Thoracic aorta (tissue), 2 donors: ENCODE results near the gene TBP. TPM values are rescaled to one million over a fixed set of nuclear protein-coding genes. Genes with fewer than 3 reads are reported as not detected.

ENCODE experiments used
- ATAC-seq: fragments of 150-250 bp; one replicate; pipeline ENCODE4 v1.8.0; 2017; ENCODE audit warnings: low read depth; ENCODE audit not compliant: insufficient number of reproducible peaks, low FRiP score
- DNase-seq: peaks from one replicate; pipeline ENCODE4 v3.0.0-alpha.2; 2020; ENCODE audit warnings: low spot score
- H3K27ac ChIP-seq, 2 donors: fragments of 200-600 bp; sonication (generic); 1 replicate in 1 of 2; 2 replicates in 1 of 2; pipeline ENCODE4 v1.5.1; 2016; ENCODE audit warnings: mild to moderate bottlenecking in 2 of 2, moderate library complexity in 2 of 2
- H3K27me3 ChIP-seq: fragments of 200-600 bp; sonication (generic); replicated peaks from 2 replicates; pipeline ENCODE4 v1.6.0; 2016; ENCODE audit warnings: mild to moderate bottlenecking; ENCODE audit not compliant: insufficient read depth
- H3K36me3 ChIP-seq: fragments of 200-600 bp; sonication (generic); one replicate; pipeline ENCODE4 v1.5.1; 2016
- H3K4me1 ChIP-seq, 2 donors: fragments of 200-600 bp; sonication (generic); 1 replicate in 1 of 2; 2 replicates in 1 of 2; pipeline versions ENCODE4 v1.5.1 to v1.6.0; 2016; ENCODE audit warnings: low read depth in 2 of 2, mild to moderate bottlenecking in 1 of 2; ENCODE audit not compliant: control insufficient read depth in 1 of 2
- H3K4me3 ChIP-seq: fragments of 200-600 bp; sonication (generic); 2 replicates; pipeline ENCODE4 v1.5.1; 2016; ENCODE audit warnings: mild to moderate bottlenecking
- H3K9me3 ChIP-seq: fragments of 200-600 bp; sonication (generic); 2 replicates; pipeline ENCODE4 v1.5.1; 2016
- total RNA-seq, 2 donors: library from RNA; depleted of rRNA; stranded (reverse); fragments of >200 nt; gene quantifications; one replicate each; pipeline versions ENCODE4 v1.1.0 to v1.2.3, GENCODE V29; 2016
- TF ChIP-seq, protein P1 (sequence below): fragments of 200-600 bp; sonication (generic); IDR thresholded peaks from one replicate; pipeline ENCODE4 v1.5.1; 2019; ENCODE audit warnings: antibody characterized with exemption

TBP gene
- total RNA-seq, 2 donors from 2014 or later = 8.0 to 16.6 TPM

DNA sequence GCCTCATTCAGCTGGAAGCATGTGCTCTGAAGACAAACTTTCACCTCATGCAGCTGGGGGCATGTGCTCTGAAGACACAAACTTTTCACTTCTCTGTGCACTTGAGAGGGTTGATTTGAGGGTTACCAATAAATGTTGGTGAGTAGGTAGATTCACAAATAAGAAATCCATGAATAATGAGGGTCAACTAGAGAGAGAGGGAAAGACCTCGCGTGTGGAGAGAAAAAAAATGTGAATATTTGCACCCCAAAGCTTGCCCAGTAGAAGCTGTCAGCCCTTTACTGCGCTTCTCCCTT lies 44.5 kb upstream of the TBP start:
- Histone ChIP-seq H3K4me1 (no peaks in the 10 kb centered on the region), H3K9me3 (no peaks in the 10 kb centered on the region), H3K27me3 (no peaks in the 10 kb centered on the region), H3K36me3 (no peaks in the 10 kb centered on the region), H3K4me3 (no peak overlapping the region), H3K27ac (no peak overlapping the region)
- TF ChIP-seq, protein P1, sequence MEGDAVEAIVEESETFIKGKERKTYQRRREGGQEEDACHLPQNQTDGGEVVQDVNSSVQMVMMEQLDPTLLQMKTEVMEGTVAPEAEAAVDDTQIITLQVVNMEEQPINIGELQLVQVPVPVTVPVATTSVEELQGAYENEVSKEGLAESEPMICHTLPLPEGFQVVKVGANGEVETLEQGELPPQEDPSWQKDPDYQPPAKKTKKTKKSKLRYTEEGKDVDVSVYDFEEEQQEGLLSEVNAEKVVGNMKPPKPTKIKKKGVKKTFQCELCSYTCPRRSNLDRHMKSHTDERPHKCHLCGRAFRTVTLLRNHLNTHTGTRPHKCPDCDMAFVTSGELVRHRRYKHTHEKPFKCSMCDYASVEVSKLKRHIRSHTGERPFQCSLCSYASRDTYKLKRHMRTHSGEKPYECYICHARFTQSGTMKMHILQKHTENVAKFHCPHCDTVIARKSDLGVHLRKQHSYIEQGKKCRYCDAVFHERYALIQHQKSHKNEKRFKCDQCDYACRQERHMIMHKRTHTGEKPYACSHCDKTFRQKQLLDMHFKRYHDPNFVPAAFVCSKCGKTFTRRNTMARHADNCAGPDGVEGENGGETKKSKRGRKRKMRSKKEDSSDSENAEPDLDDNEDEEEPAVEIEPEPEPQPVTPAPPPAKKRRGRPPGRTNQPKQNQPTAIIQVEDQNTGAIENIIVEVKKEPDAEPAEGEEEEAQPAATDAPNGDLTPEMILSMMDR = no peak
- no peak for DNase-seq
- no peak for ATAC-seq

DNA sequence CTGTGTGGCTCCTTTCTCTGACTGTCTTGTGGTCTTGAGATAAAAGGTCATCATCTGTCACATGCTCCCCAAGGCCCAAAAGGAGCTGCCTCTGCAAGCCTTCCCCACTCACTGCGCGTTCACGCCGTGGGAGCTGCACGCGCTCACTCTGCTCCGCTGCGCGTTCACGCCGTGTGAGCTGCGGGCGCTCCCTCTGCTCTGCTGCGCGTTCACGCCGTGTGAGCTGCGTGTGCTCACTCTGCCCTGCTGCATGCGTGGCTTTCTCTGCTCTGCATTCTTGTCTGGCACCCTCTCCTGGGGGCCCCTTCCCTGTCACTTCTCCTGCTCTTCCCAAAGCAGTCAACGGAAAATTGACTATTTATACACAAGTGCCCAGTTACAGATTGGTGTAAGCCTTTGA lies 43.5 kb upstream of the TBP start:
- ATAC-seq = no peak
- Histone ChIP-seq H3K9me3 (no peaks in the 10 kb centered on the region), H3K4me3 (no peak overlapping the region), H3K4me1 (no peaks in the 10 kb centered on the region), H3K27me3 (no peaks in the 10 kb centered on the region), H3K27ac (no peak overlapping the region), H3K36me3 (no peaks in the 10 kb centered on the region)
- no peak for DNase-seq
- TF ChIP-seq, protein P1 = no peak

DNA sequence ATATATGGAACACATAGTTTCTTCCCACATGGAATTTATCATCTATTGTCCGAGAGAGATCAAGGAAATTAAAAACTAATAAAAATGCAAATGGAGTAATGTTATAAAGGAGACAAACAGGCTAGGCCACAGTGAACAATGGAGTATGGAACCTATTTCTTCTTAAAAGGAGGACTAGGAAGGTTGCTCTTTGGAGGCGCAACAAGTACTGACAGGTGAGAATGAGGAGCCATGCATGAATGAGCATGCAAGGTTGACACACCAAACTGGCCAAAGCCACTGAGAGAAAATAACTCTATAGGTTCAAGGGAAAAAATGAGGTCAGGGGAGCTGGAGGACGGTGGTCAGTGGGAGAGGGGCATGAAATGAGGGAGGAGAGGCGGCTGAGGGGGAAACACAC lies 41.9 kb upstream of the TBP start:
- ATAC-seq (no peak), DNase-seq (no peak)
- H3K9me3 ChIP-seq = no peaks in the 10 kb centered on the region
- H3K36me3 ChIP-seq = no peaks in the 10 kb centered on the region
- H3K27me3 ChIP-seq = no peaks in the 10 kb centered on the region
- no peaks in the 10 kb centered on the region for H3K4me1 ChIP-seq
- no peak overlapping the region for H3K4me3 ChIP-seq
- H3K27ac ChIP-seq = no peak overlapping the region
- TF ChIP-seq, protein P1 = no peak

DNA sequence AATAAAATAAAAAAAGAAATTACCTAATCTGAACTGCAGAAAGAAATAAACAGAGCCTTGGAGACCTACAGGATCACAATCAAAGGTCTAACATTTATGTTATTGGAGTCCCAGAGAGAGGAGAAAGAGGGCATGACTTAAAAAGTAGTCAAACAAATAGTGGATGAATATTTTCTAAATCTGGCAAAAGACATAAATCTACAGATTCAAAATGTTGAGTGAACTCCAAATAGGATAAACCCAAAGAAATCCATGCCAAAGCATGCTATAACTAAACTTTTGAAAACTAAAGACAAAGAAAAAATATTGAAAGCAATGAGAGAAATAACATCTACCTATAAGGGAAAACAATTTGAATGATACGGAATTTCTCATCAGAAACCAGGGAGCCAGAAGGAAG lies 39.3 kb upstream of the TBP start:
- Histone ChIP-seq H3K4me3 (no peak overlapping the region), H3K9me3 (no peaks in the 10 kb centered on the region), H3K27me3 (no peaks in the 10 kb centered on the region), H3K4me1 (no peaks in the 10 kb centered on the region), H3K27ac (no peak overlapping the region), H3K36me3 (no peaks in the 10 kb centered on the region)
- ATAC-seq (no peak), DNase-seq (no peak)
- TF ChIP-seq, protein P1 = no peak

DNA sequence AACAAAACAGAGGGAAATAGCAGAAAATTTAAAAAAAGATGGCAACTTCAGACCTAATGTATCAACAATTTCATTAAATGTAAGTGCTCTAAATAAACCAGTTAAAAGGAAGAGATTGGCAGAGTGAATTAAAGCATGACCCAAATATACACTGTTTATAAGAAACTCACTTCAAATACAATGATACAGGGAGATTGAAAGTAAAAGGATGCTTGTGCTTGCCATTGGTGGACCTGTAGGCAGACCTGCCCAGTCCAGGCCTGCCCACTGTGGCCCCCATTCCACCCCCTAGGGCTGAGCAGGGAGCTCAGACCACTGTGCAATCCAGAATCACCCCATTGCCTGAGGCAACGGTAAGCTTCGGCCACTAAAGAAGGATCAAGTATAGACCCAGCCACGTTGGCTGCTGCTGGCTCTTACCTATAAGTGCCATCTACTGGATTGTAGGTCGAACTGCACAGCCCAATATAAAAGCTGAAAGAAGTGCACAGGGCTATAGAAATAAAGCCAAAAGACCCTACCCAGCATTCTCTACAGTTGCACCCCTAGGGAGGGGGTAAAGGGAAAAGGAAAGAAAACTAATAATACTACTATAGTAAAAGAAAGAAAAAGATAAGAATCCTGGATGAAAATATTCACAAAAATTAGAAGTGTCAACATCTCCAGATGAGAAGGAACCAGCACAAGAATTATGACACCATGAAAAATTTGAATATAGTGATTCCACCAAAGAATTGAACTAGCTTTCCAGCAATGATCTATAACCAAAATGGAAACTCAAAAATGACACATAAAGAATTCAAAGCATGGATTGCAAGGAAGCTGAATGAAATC lies 37.2 kb upstream of the TBP start:
- H3K27ac ChIP-seq = no peak overlapping the region
- TF ChIP-seq, protein P1 = peak; percentile 30
- DNase-seq (no peak), ATAC-seq (no peak)
- no peaks in the 10 kb centered on the region for H3K9me3 ChIP-seq
- no peaks in the 10 kb centered on the region for H3K27me3 ChIP-seq
- H3K36me3 ChIP-seq = no peaks in the 10 kb centered on the region
- no peak overlapping the region for H3K4me3 ChIP-seq
- H3K4me1 ChIP-seq = no peaks in the 10 kb centered on the region
